ENCODE results near the gene TBC1D4. TPM values are rescaled to one million over a fixed set of nuclear protein-coding genes. Genes with fewer than 3 reads are reported as not detected.

Gene TBC1D4
- total and polyA plus RNA-seq, 9 of the 15 experiments (the other 6 are each of a cell fraction or from before 2014, with no cell fraction given): 2.8 to 12.3 (median 7.0) TPM

- TF ChIP-seq ZNF76 (CRISPR knock-in tag; IDR thresholded peaks at IDR 0.05; ENCODE audit: borderline replicate concordance) (no peak), ZBED1 (IDR thresholded peaks at IDR 0.05) (no peak), POLR2AphosphoS5 (IDR thresholded peaks at IDR 0.05; ENCODE audit: control insufficient read depth, insufficient read depth, low read depth, low read length) (no peak), NCOA1 (IDR thresholded peaks at IDR 0.05; ENCODE audit: low read depth) (no peak)
Measured at GRCh38 chr13:75357576-75358289, 124.2 kb downstream of the TBC1D4 start (continued).

GRCh38 chr13:75356421-75356820 is 125.5 kb downstream of the TBC1D4 start:
- ChIA-PET POLR2A (no interaction called here), CTCF (ENCODE audit: low intra/inter-chr PET ratio) (no interaction called here)
- WGBS (ENCODE audit: insufficient coverage, low coverage, missing lambda C conversion rate): 47% methylated on average over 3 of the region's 3 CpGs
- no peak for DNase-seq (ENCODE audit: extremely low read depth in 1 of 4, low spot score in 3 of 4)
- intact Hi-C loops (cut with micrococcal nuclease) (no loop called here), in situ Hi-C loops (cut with MboI) (no loop called here)
- H3K4me3 ChIP-seq: no peak overlapping the region
- no peaks in the 10 kb centered on the region for H3K9me1 ChIP-seq (ENCODE audit: control insufficient read depth, insufficient read depth, low read length)
- H3K27ac ChIP-seq (ENCODE audit: extremely low read depth, low read depth, low read length): no peak overlapping the region
- H3K79me2 ChIP-seq (ENCODE audit: control insufficient read depth, insufficient read depth, low read length): no peaks in the 10 kb centered on the region
- H3K9me3 ChIP-seq (replicated peaks; ENCODE audit: control insufficient read depth, insufficient read depth, low read depth, low read length): no peaks in the 10 kb centered on the region
- FAIRE-seq: no peak
- H2AFZ ChIP-seq (ENCODE audit: low read depth, low read length): no peak overlapping the region
- H3K4me2 ChIP-seq (ENCODE audit: insufficient read depth, low read length): no peak overlapping the region
- H3K36me3 ChIP-seq (ENCODE audit: control insufficient read depth, insufficient read depth, low read length): peaks cover 6% of the 10 kb centered on the region; the same call in 1 of the 3 replicates
- H3K9ac ChIP-seq (ENCODE audit: insufficient read depth in 1 of 2, low read depth in 2 of 2, low read length in 2 of 2): no peak overlapping the region
- H3K4me1 ChIP-seq (replicated peaks in 1 of 2; ENCODE audit: control insufficient read depth in 2 of 2, insufficient read depth in 2 of 2, low read length in 2 of 2): no peaks in the 10 kb centered on the region
- no peak for ATAC-seq
- H4K20me1 ChIP-seq (replicated peaks; ENCODE audit: control insufficient read depth, insufficient read depth, low read length): no peaks in the 10 kb centered on the region
- no TSS peak for BruUV-seq (replicated peaks)
- no peaks in the 10 kb centered on the region for H3K27me3 ChIP-seq (ENCODE audit: control insufficient read depth in 2 of 2, insufficient read depth in 2 of 2, low read length in 2 of 2)
- TF ChIP-seq CHD1 (IDR thresholded peaks at IDR 0.05; ENCODE audit: low read length): no peak
- TF ChIP-seq SUPT5H (IDR thresholded peaks at IDR 0.05): no peak
- no peak for TF ChIP-seq ZNF780A (CRISPR knock-in tag; IDR thresholded peaks at IDR 0.05)
- no peak for TF ChIP-seq CCNT2 (IDR thresholded peaks at IDR 0.05; ENCODE audit: borderline replicate concordance, extremely low read depth, insufficient read length, low read depth, low read length)
- no peak for TF ChIP-seq TARDBP (IDR thresholded peaks at IDR 0.05)
- no peak for TF ChIP-seq CREBBP (IDR thresholded peaks at IDR 0.05; ENCODE audit: low read depth, low read length)
- no peak for TF ChIP-seq ILF3 (IDR thresholded peaks at IDR 0.05; ENCODE audit: borderline replicate concordance)
- no peak for TF ChIP-seq AFF4 (CRISPR knock-in tag; IDR thresholded peaks at IDR 0.05)
- no peak for TF ChIP-seq SREBF2 (CRISPR knock-in tag; IDR thresholded peaks at IDR 0.05)
- TF ChIP-seq ETV1 (tag; conservative IDR thresholded peaks at IDR 0.05; ENCODE audit: low read depth): no peak
- TF ChIP-seq ZNF140 (CRISPR knock-in tag; IDR thresholded peaks at IDR 0.05): no peak
- no peak for TF ChIP-seq CBFA2T2 (conservative IDR thresholded peaks at IDR 0.05)
- TF ChIP-seq ZNF668 (CRISPR knock-in tag; IDR thresholded peaks at IDR 0.05): no peak
- TF ChIP-seq NCOA2 (IDR thresholded peaks at IDR 0.05; ENCODE audit: partially characterized antibody in 2 of 2): no peak
- no peak for TF ChIP-seq FOSL1 (tag; conservative IDR thresholded peaks at IDR 0.05)
- TF ChIP-seq ZNF239 (CRISPR knock-in tag; IDR thresholded peaks at IDR 0.05): no peak

Data from K562 (cell line).